ENCODE measurements around the gene HECW1. TPM values are rescaled to one million over a fixed set of nuclear protein-coding genes. Genes with fewer than 3 reads are reported as not detected.

The HECW1 gene
- total RNA-seq, 1 experiment from 2014 or later: 0.77 TPM

- H3K4me1 ChIP-seq (ENCODE audit: control insufficient read depth, insufficient read depth, low read length): no peaks in the 10 kb centered on the region
- no peak overlapping the region for H3K4me3 ChIP-seq (ENCODE audit: low read depth in 2 of 2, low read length in 2 of 2)
- in situ Hi-C loops (cut with HindIII; ENCODE audit: low pct_unique_long_range_greater_than_20kb, low sequenced_read_pairs) (no loop called here), intact Hi-C loops (cut with micrococcal nuclease; ENCODE audit: unreplicated experiment) (no loop called here)
- CTCF ChIA-PET: no interaction called here
- no TSS peak for BruUV-seq (replicated peaks)
- POLR2A ChIA-PET: no interaction called here
- no peaks in the 10 kb centered on the region for H3K36me3 ChIP-seq (ENCODE audit: control insufficient read depth, insufficient read depth, low read length)
- H3K27me3 ChIP-seq (ENCODE audit: control insufficient read depth, insufficient read depth, low read length): peaks cover 10% of the 10 kb centered on the region
- ATAC-seq (no peak), DNase-seq (ENCODE audit: low read depth, low spot score) (no peak)
- H3K27ac ChIP-seq (ENCODE audit: low read length): no peak overlapping the region
- no peaks in the 10 kb centered on the region for H3K9me3 ChIP-seq (ENCODE audit: control insufficient read depth, insufficient read depth, low read depth, low read length)
- TF ChIP-seq POLR2AphosphoS5 (IDR thresholded peaks at IDR 0.05; ENCODE audit: low read depth, low read length) (no peak), TCF7L2 (IDR thresholded peaks at IDR 0.05; ENCODE audit: low read depth, low read length) (no peak), REST (IDR thresholded peaks at IDR 0.05; ENCODE audit: insufficient read depth in 1 of 2, low read depth in 2 of 2, low read length in 1 of 2) (no peak), SIN3A (IDR thresholded peaks at IDR 0.05; ENCODE audit: borderline replicate concordance, insufficient read depth, low read depth, low read length) (no peak), CTCF (IDR thresholded peaks at IDR 0.05) (no peak)
Measured at GRCh38 chr7:43462836-43463235, 350.4 kb downstream of the HECW1 start.

- POLR2A ChIA-PET: no interaction called here
- Histone ChIP-seq H3K4me1 (ENCODE audit: control insufficient read depth, insufficient read depth, low read length) (no peaks in the 10 kb centered on the region), H3K27ac (ENCODE audit: low read length) (no peak overlapping the region), H3K9me3 (ENCODE audit: control insufficient read depth, insufficient read depth, low read depth, low read length) (no peaks in the 10 kb centered on the region), H3K36me3 (ENCODE audit: control insufficient read depth, insufficient read depth, low read length) (no peaks in the 10 kb centered on the region), H3K4me3 (ENCODE audit: low read depth in 2 of 2, low read length in 2 of 2) (no peak overlapping the region), H3K27me3 (ENCODE audit: control insufficient read depth, insufficient read depth, low read length) (peaks cover 10% of the 10 kb centered on the region)
- DNase-seq (ENCODE audit: low read depth, low spot score) (no peak), ATAC-seq (no peak)
- no peak for TF ChIP-seq CTCF (IDR thresholded peaks at IDR 0.05)
- TF ChIP-seq SIN3A (IDR thresholded peaks at IDR 0.05; ENCODE audit: borderline replicate concordance, insufficient read depth, low read depth, low read length): no peak
- no peak for TF ChIP-seq REST (IDR thresholded peaks at IDR 0.05; ENCODE audit: insufficient read depth in 1 of 2, low read depth in 2 of 2, low read length in 1 of 2)
- no peak for TF ChIP-seq POLR2AphosphoS5 (IDR thresholded peaks at IDR 0.05; ENCODE audit: low read depth, low read length)
- no peak for TF ChIP-seq TCF7L2 (IDR thresholded peaks at IDR 0.05; ENCODE audit: low read depth, low read length)
- intact Hi-C loops (cut with micrococcal nuclease; ENCODE audit: unreplicated experiment): no loop called here
- CTCF ChIA-PET: no interaction called here
- in situ Hi-C loops (cut with HindIII; ENCODE audit: low pct_unique_long_range_greater_than_20kb, low sequenced_read_pairs): no loop called here
- BruUV-seq (replicated peaks): no TSS peak
Measured at GRCh38 chr7:43463401-43463980, 351.0 kb downstream of the HECW1 start.
